Measurements from ENCODE around the gene DFFA.
"Not testable (repeated sequence)": the region's sequence is repeated elsewhere in the genome, so short reads cannot be mapped to it uniquely, and the experiment has no call there.

Gene DFFA

GRCh38 chr1:10428984-10429383 is 43.3 kb downstream of the DFFA start:
- DNase-seq (ENCODE audit: low read depth) = no peak

DNA sequence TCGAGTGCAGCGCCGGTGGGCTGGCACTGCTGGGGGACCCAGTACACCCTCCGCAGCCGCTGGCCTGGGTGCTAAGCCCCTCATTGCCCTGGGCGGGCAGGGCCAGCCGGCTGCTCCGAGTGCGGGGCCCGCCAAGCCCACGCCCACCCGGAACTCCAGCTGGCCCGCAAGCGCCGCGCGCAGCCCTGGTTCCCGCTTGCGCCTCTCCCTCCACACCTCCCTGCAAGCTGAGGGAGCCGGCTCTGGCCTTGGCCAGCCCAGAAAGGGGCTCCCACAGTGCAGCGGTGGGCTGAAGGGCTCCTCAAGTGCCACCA is 45.8 kb downstream of the DFFA start:
- DNase-seq (ENCODE audit: low read depth) = not testable (repeated sequence)

DNA sequence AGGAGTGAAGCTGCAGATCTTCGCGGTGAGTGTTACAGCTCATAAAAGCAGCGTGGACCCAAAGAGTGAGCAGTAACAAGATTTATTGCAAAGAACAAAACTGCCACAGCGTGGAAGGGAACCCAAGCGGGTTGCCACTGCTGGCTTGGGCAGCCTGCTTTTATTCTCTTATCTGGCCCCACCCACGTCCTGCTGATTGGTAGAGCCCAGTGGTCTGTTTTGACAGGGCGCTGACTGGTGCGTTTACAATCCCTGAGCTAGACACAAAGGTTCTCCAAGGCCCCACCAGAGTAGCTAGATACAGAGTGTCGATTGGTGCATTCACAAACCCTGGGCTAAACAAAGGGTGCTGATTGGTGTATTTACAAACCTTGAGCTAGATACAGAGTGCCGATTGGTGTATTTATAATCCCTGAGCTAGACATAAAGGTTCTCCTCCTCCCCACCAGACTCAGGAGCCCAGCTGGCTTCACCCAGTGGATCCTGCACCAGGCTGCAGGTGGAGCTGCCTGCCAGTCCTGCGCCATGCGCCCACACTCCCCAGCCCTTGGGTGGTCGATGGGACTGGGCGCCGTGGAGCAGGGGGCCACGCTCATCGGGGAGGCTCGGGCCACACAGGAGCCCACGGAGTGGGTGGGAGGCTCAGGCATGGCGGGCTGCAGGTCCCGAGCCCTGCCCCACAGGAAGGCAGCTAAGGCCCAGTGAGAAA is 46.3 kb downstream of the DFFA start:
- not testable (repeated sequence) for DNase-seq (ENCODE audit: low read depth)

DNA sequence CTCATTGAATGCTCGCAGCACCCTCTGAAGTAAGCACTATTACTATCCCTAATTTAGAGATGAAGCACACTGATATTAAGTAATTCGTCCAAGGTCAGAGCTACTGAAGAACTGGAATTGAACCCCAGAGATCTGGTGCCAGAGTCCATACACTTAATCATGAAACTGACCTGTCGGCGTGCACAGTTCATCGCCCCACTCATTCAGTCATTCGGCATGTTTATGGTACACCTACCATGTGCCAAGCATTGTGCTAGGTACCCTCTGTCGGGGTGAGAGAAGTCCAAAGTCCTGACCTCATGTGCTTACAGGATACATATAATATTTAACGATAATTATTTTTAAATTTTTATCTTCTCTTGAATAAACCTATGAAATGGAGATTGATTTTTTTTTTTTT is 47.7 kb downstream of the DFFA start:
- DNase-seq (ENCODE audit: low read depth) = no peak

DNA sequence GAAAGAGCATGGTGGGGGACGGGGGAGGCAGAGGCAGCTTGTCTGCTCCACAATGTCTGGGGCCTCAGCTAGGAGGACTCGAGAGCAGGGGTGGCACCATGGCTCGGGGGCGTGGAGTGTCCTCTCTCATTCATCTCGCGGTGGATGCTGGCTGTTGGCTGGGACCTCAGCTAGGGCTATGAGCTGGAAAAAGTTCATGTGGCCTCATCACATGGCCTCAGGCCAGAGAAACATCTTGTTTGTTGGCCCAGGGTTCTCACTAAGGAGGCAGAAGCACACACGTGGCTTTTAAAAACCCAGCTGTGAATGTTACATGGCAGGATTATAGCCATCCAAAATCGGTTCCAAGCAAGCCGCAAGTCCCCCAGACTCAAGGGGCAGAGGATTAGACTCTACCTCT is 48.3 kb downstream of the DFFA start:
- DNase-seq (ENCODE audit: low read depth) = peak; percentile 80

- no peak for DNase-seq (ENCODE audit: low read depth)
Measured at GRCh38 chr1:10421637-10422036, 50.7 kb downstream of the DFFA start.

DNA sequence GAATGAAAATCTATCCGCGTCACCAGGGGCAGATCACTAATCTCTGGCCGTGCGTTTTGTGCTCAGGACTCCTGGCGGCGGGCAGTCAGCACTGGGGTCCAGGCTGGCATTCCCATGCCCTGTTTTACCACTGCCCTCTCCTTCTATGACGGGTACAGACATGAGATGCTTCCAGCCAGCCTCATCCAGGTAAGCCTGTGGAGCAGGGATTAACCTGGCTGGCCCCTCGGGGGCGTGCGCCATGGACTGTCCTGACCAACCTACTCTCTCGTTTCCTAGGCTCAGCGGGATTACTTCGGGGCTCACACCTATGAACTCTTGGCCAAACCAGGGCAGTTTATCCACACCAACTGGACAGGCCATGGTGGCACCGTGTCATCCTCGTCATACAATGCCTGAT is 53.0 kb downstream of the DFFA start:
- no peak for DNase-seq (ENCODE audit: low read depth)

GRCh38 chr1:10418741-10419140 is 53.6 kb downstream of the DFFA start:
- DNase-seq (ENCODE audit: low read depth) = not testable (repeated sequence)

GRCh38 chr1:10415967-10416366 is 56.4 kb downstream of the DFFA start:
- DNase-seq (ENCODE audit: low read depth) = not testable (repeated sequence)

DNA sequence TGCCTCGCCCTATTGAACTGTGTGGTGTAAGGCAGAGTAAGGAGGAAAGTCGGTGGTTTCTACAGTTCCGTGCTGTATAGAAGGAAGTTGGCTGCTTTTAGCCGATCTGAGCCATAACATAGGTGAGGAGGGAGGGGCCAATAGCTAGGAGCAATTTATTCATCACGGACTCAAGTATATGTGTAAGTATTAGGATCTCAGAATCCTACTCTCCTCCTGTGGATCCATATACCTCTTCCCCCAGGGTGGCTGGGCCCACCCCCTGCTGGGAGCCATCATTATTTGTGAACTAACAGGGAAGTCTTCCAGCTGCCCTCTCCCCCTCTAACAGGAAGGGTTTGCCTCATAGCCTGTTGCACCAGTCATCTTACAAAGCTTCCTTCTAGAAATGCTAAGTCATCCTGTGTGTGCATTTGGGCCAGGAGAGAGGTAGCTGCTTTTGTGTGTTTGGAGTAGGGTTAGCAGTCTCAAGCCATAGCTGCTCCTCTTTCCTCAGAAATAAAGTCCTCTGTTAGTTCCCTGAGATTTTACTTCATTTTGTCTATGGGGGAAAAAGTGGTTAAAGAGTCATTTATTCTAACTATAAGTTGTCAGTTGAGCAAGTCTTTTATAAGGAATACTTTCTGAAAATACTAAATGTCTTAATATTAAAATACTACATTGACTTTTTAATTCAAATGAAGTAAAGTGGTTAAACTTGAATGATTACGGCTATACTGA is 57.0 kb downstream of the DFFA start:
- DNase-seq (ENCODE audit: low read depth) = peak; percentile 85

- DNase-seq (ENCODE audit: low read depth) = no peak
Measured at GRCh38 chr1:10407201-10407600, 65.1 kb downstream of the DFFA start.
